Osteoblast (primary cell): ENCODE measurements around the gene PTTG2. TPM values are rescaled to one million over a fixed set of nuclear protein-coding genes. Genes with fewer than 3 reads are reported as not detected.

Experiments used
- DNase-seq: peaks from one replicate; pipeline ENCODE4 v3.0.0; 2011; ENCODE audit warnings: low spot score, mixed read lengths; ENCODE audit not compliant: insufficient read length; ENCODE audit errors: missing footprints
- H2AFZ ChIP-seq: 2 replicates; pipeline ENCODE4 v1.6.0; 2011; ENCODE audit warnings: mild to moderate bottlenecking, low read length
- H3K27ac ChIP-seq: 2 replicates; pipeline ENCODE4 v1.5.1; 2011; ENCODE audit warnings: mild to moderate bottlenecking, low read depth, low read length, moderate library complexity
- H3K27me3 ChIP-seq: 2 replicates; pipeline ENCODE4 v1.6.0; 2012; ENCODE audit warnings: mild to moderate bottlenecking, control low read depth, inconsistent platforms, low read length, moderate library complexity; ENCODE audit not compliant: insufficient read depth
- H3K36me3 ChIP-seq: 2 replicates; pipeline ENCODE4 v1.5.1; 2011; ENCODE audit warnings: mild to moderate bottlenecking, low read length, control low read depth, moderate library complexity; ENCODE audit not compliant: insufficient read depth
- H3K4me1 ChIP-seq: 2 replicates; pipeline ENCODE4 v1.5.1; 2011; ENCODE audit warnings: mild to moderate bottlenecking, low read length, control low read depth, moderate library complexity; ENCODE audit not compliant: insufficient read depth
- H3K4me2 ChIP-seq: 2 replicates; pipeline ENCODE4 v1.6.0; 2011; ENCODE audit warnings: mild to moderate bottlenecking, low read length; ENCODE audit not compliant: insufficient read depth
- H3K4me3 ChIP-seq: fragments of 200-600 bp; sonication (generic); 3 replicates; pipeline ENCODE4 v1.5.1; 2012; ENCODE audit warnings: mild to moderate bottlenecking, low read length, inconsistent platforms; ENCODE audit not compliant: insufficient read depth
- H3K79me2 ChIP-seq: 2 replicates; pipeline ENCODE4 v1.6.0; 2012; ENCODE audit warnings: mild to moderate bottlenecking, low read length, control low read depth, inconsistent platforms; ENCODE audit not compliant: insufficient read depth
- H3K9me3 ChIP-seq: 2 replicates; pipeline ENCODE4 v1.5.1; 2011; ENCODE audit warnings: low read depth, low read length, control low read depth
- H4K20me1 ChIP-seq: 2 replicates; pipeline ENCODE4 v1.6.0; 2012; ENCODE audit warnings: mild to moderate bottlenecking, low read length, control low read depth; ENCODE audit not compliant: insufficient read depth
- total RNA-seq: library from RNA; depleted of rRNA; stranded (reverse); fragments of >200 nt; gene quantifications from 2 replicates; pipeline ENCODE4 v1.2.3, GENCODE V29; 2012
- TF ChIP-seq, protein P1 (sequence below): IDR thresholded peaks from 2 replicates; pipeline ENCODE4 v1.5.1; 2011; ENCODE audit warnings: mild to moderate bottlenecking, low read depth, low read length, moderate library complexity; ENCODE audit errors: extremely low read depth

Gene PTTG2
- total RNA-seq, 1 donor: not detected

DNA sequence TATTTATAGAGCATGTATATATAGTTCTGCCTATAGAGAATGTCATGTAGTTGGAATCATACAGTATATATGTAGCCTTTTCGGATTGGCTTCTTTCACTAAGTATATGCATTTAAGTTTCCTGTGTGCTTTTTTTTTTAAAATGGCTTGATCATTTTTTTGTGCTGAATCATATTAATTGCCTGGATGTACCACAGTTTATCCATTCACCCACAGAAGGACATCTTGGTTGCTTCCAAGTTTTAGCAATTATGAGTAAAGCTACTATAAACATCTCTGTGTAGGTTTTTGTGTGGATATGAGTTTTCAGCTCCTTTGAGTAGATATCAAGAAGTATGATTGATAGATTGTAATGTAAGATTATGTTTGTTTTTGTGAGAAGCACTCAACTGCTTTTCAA lies 23.8 kb downstream of the PTTG2 start:
- Histone ChIP-seq H4K20me1 (peaks cover 2% of the 10 kb centered on the region), H3K4me1 (peaks cover 17% of the 10 kb centered on the region), H2AFZ (no peak overlapping the region), H3K9me3 (no peaks in the 10 kb centered on the region), H3K79me2 (peaks cover 91% of the 10 kb centered on the region), H3K36me3 (no peaks in the 10 kb centered on the region), H3K27me3 (no peaks in the 10 kb centered on the region), H3K27ac (no peak overlapping the region), H3K4me2 (no peak overlapping the region), H3K4me3 (no peak overlapping the region)
- no peak for DNase-seq
- TF ChIP-seq, protein P1, sequence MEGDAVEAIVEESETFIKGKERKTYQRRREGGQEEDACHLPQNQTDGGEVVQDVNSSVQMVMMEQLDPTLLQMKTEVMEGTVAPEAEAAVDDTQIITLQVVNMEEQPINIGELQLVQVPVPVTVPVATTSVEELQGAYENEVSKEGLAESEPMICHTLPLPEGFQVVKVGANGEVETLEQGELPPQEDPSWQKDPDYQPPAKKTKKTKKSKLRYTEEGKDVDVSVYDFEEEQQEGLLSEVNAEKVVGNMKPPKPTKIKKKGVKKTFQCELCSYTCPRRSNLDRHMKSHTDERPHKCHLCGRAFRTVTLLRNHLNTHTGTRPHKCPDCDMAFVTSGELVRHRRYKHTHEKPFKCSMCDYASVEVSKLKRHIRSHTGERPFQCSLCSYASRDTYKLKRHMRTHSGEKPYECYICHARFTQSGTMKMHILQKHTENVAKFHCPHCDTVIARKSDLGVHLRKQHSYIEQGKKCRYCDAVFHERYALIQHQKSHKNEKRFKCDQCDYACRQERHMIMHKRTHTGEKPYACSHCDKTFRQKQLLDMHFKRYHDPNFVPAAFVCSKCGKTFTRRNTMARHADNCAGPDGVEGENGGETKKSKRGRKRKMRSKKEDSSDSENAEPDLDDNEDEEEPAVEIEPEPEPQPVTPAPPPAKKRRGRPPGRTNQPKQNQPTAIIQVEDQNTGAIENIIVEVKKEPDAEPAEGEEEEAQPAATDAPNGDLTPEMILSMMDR: no peak

GRCh38 chr4:37985730-37986275 lies 25.6 kb downstream of the PTTG2 start:
- Histone ChIP-seq H3K36me3 (no peaks in the 10 kb centered on the region), H2AFZ (no peak overlapping the region), H3K27me3 (no peaks in the 10 kb centered on the region), H3K4me3 (no peak overlapping the region), H3K4me2 (no peak overlapping the region), H3K79me2 (peaks cover 91% of the 10 kb centered on the region), H3K27ac (no peak overlapping the region), H4K20me1 (peaks cover 2% of the 10 kb centered on the region), H3K9me3 (no peaks in the 10 kb centered on the region), H3K4me1 (peaks cover 17% of the 10 kb centered on the region)
- TF ChIP-seq, protein P1: no peak
- DNase-seq: no peak

DNA sequence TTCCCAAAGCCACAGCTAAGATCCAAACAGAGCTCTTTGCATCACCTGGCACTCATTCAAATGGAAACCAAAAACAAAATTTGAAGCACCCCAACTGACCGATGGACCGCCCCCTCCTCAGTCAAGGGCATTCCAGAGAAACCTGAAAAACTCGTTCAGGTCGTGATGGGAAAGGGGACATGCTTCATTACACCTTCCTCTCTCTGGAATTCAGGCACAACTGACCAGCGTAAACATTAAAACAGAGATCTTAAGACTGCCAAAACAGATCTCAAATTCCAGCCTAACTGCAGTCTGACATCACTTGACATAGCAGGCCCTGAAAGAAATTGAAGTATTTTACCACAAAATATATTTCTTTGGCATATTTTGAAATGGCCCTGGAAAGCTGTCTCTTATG lies 28.5 kb downstream of the PTTG2 start:
- Histone ChIP-seq H3K27ac (no peak overlapping the region), H3K4me3 (no peak overlapping the region), H3K4me1 (no peaks in the 10 kb centered on the region), H3K36me3 (no peaks in the 10 kb centered on the region), H3K9me3 (no peaks in the 10 kb centered on the region), H3K27me3 (no peaks in the 10 kb centered on the region), H4K20me1 (peaks cover 3% of the 10 kb centered on the region), H3K4me2 (no peak overlapping the region), H2AFZ (no peak overlapping the region), H3K79me2 (peaks cover 85% of the 10 kb centered on the region)
- TF ChIP-seq, protein P1: no peak
- no peak for DNase-seq

- TF ChIP-seq, protein P1: no peak
- H3K9me3 ChIP-seq: no peaks in the 10 kb centered on the region
- H3K27me3 ChIP-seq: no peaks in the 10 kb centered on the region
- no peak overlapping the region for H3K4me3 ChIP-seq
- no peak for DNase-seq
- H2AFZ ChIP-seq: no peak overlapping the region
- peaks cover 82% of the 10 kb centered on the region for H3K79me2 ChIP-seq
- H3K4me2 ChIP-seq: no peak overlapping the region
- H4K20me1 ChIP-seq: peaks cover 3% of the 10 kb centered on the region
- no peaks in the 10 kb centered on the region for H3K36me3 ChIP-seq
- H3K4me1 ChIP-seq: no peaks in the 10 kb centered on the region
- H3K27ac ChIP-seq: no peak overlapping the region
Observed at GRCh38 chr4:37989398-37990260, 29.4 kb downstream of the PTTG2 start.
